HEK293 (cell line): ENCODE data around the gene SHE.

Source experiments
- BCL11B ChIP-seq: fragments of 450-650 bp; formaldehyde crosslinking; IDR thresholded peaks from 2 replicates; pipeline ENCODE4 v1.5.1; 2016; ENCODE audit warnings: low read depth, missing biosample characterization, missing genetic modification characterization
- GLI2 ChIP-seq: fragments of 450-650 bp; formaldehyde crosslinking; IDR thresholded peaks from 2 replicates; pipeline ENCODE4; 2017; ENCODE audit warnings: missing biosample characterization, missing genetic modification characterization, low read depth, borderline replicate concordance
- GLIS1 ChIP-seq: fragments of 450-650 bp; formaldehyde crosslinking; IDR thresholded peaks from 2 replicates; pipeline ENCODE4 v1.5.1; 2016; ENCODE audit warnings: missing biosample characterization, missing genetic modification characterization
- HOXA7 ChIP-seq: sonication (generic); formaldehyde crosslinking; IDR thresholded peaks from 2 replicates; pipeline ENCODE4 v1.8.1; 2022; ENCODE audit warnings: missing genetic modification reagents, borderline replicate concordance
- KLF10 ChIP-seq: fragments of 450-650 bp; IDR thresholded peaks from 2 replicates; pipeline ENCODE4 v1.5.1; 2018; ENCODE audit warnings: missing biosample characterization, mild to moderate bottlenecking, missing genetic modification characterization
- MEIS1 ChIP-seq: sonication (generic); formaldehyde crosslinking; IDR thresholded peaks from 2 replicates; pipeline ENCODE4 v1.8.1; 2022; ENCODE audit warnings: missing genetic modification reagents, mild to moderate bottlenecking, borderline replicate concordance
- PRDM1 ChIP-seq: fragments of 450-650 bp; formaldehyde crosslinking; IDR thresholded peaks from 2 replicates; pipeline ENCODE4; 2016; ENCODE audit warnings: missing biosample characterization, missing genetic modification characterization
- REPIN1 ChIP-seq: fragments of 450-650 bp; formaldehyde crosslinking; IDR thresholded peaks from 2 replicates; pipeline ENCODE4 v1.5.1; 2017; ENCODE audit warnings: missing biosample characterization, missing genetic modification characterization, low read depth
- SCRT1 ChIP-seq: fragments of 450-650 bp; formaldehyde crosslinking; IDR thresholded peaks from 2 replicates; pipeline ENCODE4 v1.5.1; 2016; ENCODE audit warnings: missing biosample characterization, missing genetic modification characterization, borderline replicate concordance
- ZBTB1 ChIP-seq: fragments of 450-650 bp; formaldehyde crosslinking; IDR thresholded peaks from 2 replicates; pipeline ENCODE4 v1.5.1; 2016; ENCODE audit warnings: missing biosample characterization, missing genetic modification characterization
- ZBTB7A ChIP-seq: fragments of 450-650 bp; formaldehyde crosslinking; IDR thresholded peaks from 2 replicates; pipeline ENCODE4 v1.5.1; 2016; ENCODE audit warnings: low read depth, missing biosample characterization, missing genetic modification characterization
- ZNF10 ChIP-seq: fragments of 450-650 bp; formaldehyde crosslinking; IDR thresholded peaks from 2 replicates; pipeline ENCODE4 v1.5.1; 2017; ENCODE audit warnings: missing biosample characterization, missing genetic modification characterization
- ZNF114 ChIP-seq: fragments of 450-650 bp; formaldehyde crosslinking; IDR thresholded peaks from 2 replicates; pipeline ENCODE4 v1.5.0; 2017; ENCODE audit warnings: missing biosample characterization, missing genetic modification characterization
- ZNF138 ChIP-seq: fragments of 450-650 bp; formaldehyde crosslinking; IDR thresholded peaks from 2 replicates; pipeline ENCODE4 v1.5.1; 2016; ENCODE audit warnings: missing biosample characterization, missing genetic modification characterization, borderline replicate concordance
- ZNF155 ChIP-seq: fragments of 450-650 bp; formaldehyde crosslinking; IDR thresholded peaks from 2 replicates; pipeline ENCODE4 v1.5.1; 2016; ENCODE audit warnings: missing biosample characterization, missing genetic modification characterization
- ZNF16 ChIP-seq: fragments of 450-650 bp; formaldehyde crosslinking; IDR thresholded peaks from 2 replicates; pipeline ENCODE4 v1.5.1; 2016; ENCODE audit warnings: low read depth, missing biosample characterization, missing genetic modification characterization
- ZNF175 ChIP-seq: fragments of 450-650 bp; formaldehyde crosslinking; IDR thresholded peaks from 2 replicates; pipeline ENCODE4 v1.5.1; 2016; ENCODE audit warnings: missing biosample characterization, missing genetic modification characterization
- ZNF366 ChIP-seq: fragments of 450-650 bp; formaldehyde crosslinking; conservative IDR thresholded peaks from 2 replicates; pipeline ENCODE4 v1.5.1; 2016; ENCODE audit warnings: missing biosample characterization, missing genetic modification characterization
- ZNF37A ChIP-seq: fragments of 450-650 bp; IDR thresholded peaks from 2 replicates; pipeline ENCODE4 v1.5.1; 2018; ENCODE audit warnings: missing biosample characterization, missing genetic modification characterization
- ZNF510 ChIP-seq: fragments of 450-650 bp; formaldehyde crosslinking; IDR thresholded peaks from 2 replicates; pipeline ENCODE4 v1.5.1; 2018; ENCODE audit warnings: mild to moderate bottlenecking, missing genetic modification characterization, missing biosample characterization; ENCODE audit not compliant: insufficient replicate concordance
- ZNF561 ChIP-seq: fragments of 450-650 bp; IDR thresholded peaks from 2 replicates; pipeline ENCODE4 v1.5.1; 2018; ENCODE audit warnings: missing biosample characterization, missing genetic modification characterization, borderline replicate concordance
- ZNF585B ChIP-seq: fragments of 450-650 bp; formaldehyde crosslinking; IDR thresholded peaks from 2 replicates; pipeline ENCODE4 v1.5.1; 2016; ENCODE audit warnings: missing biosample characterization, missing genetic modification characterization
- ZNF600 ChIP-seq: fragments of 450-650 bp; formaldehyde crosslinking; IDR thresholded peaks from 2 replicates; pipeline ENCODE4 v1.5.1; 2016; ENCODE audit warnings: missing biosample characterization, missing genetic modification characterization
- ZNF621 ChIP-seq: fragments of 450-650 bp; formaldehyde crosslinking; IDR thresholded peaks from 2 replicates; pipeline ENCODE4 v1.5.1; 2017; ENCODE audit warnings: missing biosample characterization, missing genetic modification characterization
- ZNF629 ChIP-seq: fragments of 450-650 bp; formaldehyde crosslinking; IDR thresholded peaks from 2 replicates; pipeline ENCODE4 v1.5.1; 2017; ENCODE audit warnings: missing biosample characterization, missing genetic modification characterization
- ZNF660 ChIP-seq: fragments of 450-650 bp; IDR thresholded peaks from 2 replicates; pipeline ENCODE4 v1.5.1; 2018; ENCODE audit warnings: missing biosample characterization, mild to moderate bottlenecking, missing genetic modification characterization
- ZSCAN30 ChIP-seq: fragments of 450-650 bp; IDR thresholded peaks from 2 replicates; pipeline ENCODE4 v1.5.1; 2018; ENCODE audit warnings: missing biosample characterization, mild to moderate bottlenecking, missing genetic modification characterization, moderate library complexity
- TF ChIP-seq, protein P1 (sequence below): fragments of 450-650 bp; formaldehyde crosslinking; IDR thresholded peaks from 2 replicates; pipeline ENCODE4 v1.5.1; 2016; ENCODE audit warnings: missing biosample characterization, missing genetic modification characterization, borderline replicate concordance
- TF ChIP-seq, protein P2 (sequence below): fragments of 450-650 bp; formaldehyde crosslinking; IDR thresholded peaks from 2 replicates; pipeline ENCODE4 v1.5.1; 2017; ENCODE audit warnings: missing biosample characterization, mild to moderate bottlenecking, missing genetic modification characterization, moderate library complexity
- TF ChIP-seq, protein P3 (sequence below): fragments of 450-650 bp; formaldehyde crosslinking; IDR thresholded peaks from 2 replicates; pipeline ENCODE4 v1.5.1; 2016; ENCODE audit warnings: missing biosample characterization, missing genetic modification characterization
- TF ChIP-seq, protein P4 (sequence below): fragments of 450-650 bp; formaldehyde crosslinking; IDR thresholded peaks from 2 replicates; pipeline ENCODE4 v1.5.1; 2016; ENCODE audit warnings: missing biosample characterization, missing genetic modification characterization

The SHE gene

DNA sequence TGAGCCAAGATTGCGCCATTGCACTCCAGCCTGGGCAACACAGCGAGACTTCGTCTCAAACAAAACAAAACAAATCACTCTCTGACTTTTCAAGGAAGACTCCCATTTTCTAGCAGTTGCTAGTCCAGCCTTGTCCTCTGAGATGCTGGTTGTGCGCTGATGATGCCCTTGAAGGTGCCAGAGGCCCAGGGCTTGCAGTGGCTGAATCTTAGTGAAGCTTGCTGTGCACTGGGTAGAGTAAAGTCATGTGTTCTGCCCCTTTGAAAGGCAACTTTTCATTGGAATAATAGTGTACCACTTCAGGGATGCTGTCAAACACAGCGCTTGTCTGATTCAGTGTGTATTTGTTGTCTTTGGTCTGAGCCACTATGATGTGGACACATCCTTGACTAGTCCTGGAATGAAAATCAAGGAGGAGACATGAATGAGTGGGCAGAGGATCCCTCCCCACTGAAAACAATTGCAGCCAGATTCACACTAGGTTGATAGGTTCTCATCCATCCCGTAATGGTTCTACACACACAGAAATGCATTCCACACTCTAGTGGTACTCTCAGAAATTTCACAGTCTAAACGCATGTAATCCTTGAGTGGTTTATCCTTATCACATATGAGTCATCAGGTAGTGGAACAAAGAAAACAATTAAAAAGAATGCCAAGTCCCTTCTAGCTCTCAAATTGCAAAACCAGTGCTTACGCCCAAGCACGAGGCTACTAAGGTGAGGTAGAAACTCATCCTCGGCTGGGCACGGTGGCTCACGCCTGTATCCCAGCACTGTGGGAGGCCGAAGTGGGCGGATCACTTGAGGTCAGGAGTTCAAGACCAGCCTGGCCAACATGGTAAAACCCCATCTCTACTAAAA, 18.0 kb downstream of the SHE start (continued):
- TF ChIP-seq ZNF175 (tag by site-specific recombination) (no peak), SCRT1 (tag by site-specific recombination) (no peak), ZNF16 (tag by site-specific recombination) (no peak), ZNF585B (tag by site-specific recombination) (no peak), BCL11B (tag by site-specific recombination) (no peak), ZNF10 (tag by site-specific recombination) (peak; percentile 84), ZNF510 (tag by site-specific recombination) (no peak), KLF10 (tag by site-specific recombination) (no peak), ZNF138 (no peak), ZNF561 (tag by site-specific recombination) (no peak), PRDM1 (peak; percentile 80), ZNF621 (tag by site-specific recombination) (no peak), ZNF155 (tag by site-specific recombination) (no peak), ZNF600 (peak; percentile 94), ZNF114 (tag by site-specific recombination) (no peak), ZNF37A (tag by site-specific recombination) (no peak), GLIS1 (tag by site-specific recombination) (peak; percentile 65), GLI2 (tag by site-specific recombination) (no peak), ZBTB7A (tag by site-specific recombination) (no peak), ZBTB1 (no peak), ZNF629 (tag by site-specific recombination) (peak; percentile 90), ZNF366 (tag by site-specific recombination) (peak; percentile 97), ZSCAN30 (tag by site-specific recombination) (no peak), MEIS1 (CRISPR knock-in tag) (no peak), REPIN1 (tag by site-specific recombination) (no peak), ZNF660 (tag by site-specific recombination) (peak; percentile 90), HOXA7 (CRISPR knock-in tag) (no peak)
- TF ChIP-seq, protein P1, sequence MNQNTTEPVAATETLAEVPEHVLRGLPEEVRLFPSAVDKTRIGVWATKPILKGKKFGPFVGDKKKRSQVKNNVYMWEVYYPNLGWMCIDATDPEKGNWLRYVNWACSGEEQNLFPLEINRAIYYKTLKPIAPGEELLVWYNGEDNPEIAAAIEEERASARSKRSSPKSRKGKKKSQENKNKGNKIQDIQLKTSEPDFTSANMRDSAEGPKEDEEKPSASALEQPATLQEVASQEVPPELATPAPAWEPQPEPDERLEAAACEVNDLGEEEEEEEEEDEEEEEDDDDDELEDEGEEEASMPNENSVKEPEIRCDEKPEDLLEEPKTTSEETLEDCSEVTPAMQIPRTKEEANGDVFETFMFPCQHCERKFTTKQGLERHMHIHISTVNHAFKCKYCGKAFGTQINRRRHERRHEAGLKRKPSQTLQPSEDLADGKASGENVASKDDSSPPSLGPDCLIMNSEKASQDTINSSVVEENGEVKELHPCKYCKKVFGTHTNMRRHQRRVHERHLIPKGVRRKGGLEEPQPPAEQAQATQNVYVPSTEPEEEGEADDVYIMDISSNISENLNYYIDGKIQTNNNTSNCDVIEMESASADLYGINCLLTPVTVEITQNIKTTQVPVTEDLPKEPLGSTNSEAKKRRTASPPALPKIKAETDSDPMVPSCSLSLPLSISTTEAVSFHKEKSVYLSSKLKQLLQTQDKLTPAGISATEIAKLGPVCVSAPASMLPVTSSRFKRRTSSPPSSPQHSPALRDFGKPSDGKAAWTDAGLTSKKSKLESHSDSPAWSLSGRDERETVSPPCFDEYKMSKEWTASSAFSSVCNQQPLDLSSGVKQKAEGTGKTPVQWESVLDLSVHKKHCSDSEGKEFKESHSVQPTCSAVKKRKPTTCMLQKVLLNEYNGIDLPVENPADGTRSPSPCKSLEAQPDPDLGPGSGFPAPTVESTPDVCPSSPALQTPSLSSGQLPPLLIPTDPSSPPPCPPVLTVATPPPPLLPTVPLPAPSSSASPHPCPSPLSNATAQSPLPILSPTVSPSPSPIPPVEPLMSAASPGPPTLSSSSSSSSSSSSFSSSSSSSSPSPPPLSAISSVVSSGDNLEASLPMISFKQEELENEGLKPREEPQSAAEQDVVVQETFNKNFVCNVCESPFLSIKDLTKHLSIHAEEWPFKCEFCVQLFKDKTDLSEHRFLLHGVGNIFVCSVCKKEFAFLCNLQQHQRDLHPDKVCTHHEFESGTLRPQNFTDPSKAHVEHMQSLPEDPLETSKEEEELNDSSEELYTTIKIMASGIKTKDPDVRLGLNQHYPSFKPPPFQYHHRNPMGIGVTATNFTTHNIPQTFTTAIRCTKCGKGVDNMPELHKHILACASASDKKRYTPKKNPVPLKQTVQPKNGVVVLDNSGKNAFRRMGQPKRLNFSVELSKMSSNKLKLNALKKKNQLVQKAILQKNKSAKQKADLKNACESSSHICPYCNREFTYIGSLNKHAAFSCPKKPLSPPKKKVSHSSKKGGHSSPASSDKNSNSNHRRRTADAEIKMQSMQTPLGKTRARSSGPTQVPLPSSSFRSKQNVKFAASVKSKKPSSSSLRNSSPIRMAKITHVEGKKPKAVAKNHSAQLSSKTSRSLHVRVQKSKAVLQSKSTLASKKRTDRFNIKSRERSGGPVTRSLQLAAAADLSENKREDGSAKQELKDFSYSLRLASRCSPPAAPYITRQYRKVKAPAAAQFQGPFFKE (tag by site-specific recombination) = no peak
- TF ChIP-seq, protein P2, sequence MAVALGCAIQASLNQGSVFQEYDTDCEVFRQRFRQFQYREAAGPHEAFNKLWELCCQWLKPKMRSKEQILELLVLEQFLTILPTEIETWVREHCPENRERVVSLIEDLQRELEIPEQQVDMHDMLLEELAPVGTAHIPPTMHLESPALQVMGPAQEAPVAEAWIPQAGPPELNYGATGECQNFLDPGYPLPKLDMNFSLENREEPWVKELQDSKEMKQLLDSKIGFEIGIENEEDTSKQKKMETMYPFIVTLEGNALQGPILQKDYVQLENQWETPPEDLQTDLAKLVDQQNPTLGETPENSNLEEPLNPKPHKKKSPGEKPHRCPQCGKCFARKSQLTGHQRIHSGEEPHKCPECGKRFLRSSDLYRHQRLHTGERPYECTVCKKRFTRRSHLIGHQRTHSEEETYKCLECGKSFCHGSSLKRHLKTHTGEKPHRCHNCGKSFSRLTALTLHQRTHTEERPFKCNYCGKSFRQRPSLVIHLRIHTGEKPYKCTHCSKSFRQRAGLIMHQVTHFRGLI = peak; percentile 60
- TF ChIP-seq, protein P3, sequence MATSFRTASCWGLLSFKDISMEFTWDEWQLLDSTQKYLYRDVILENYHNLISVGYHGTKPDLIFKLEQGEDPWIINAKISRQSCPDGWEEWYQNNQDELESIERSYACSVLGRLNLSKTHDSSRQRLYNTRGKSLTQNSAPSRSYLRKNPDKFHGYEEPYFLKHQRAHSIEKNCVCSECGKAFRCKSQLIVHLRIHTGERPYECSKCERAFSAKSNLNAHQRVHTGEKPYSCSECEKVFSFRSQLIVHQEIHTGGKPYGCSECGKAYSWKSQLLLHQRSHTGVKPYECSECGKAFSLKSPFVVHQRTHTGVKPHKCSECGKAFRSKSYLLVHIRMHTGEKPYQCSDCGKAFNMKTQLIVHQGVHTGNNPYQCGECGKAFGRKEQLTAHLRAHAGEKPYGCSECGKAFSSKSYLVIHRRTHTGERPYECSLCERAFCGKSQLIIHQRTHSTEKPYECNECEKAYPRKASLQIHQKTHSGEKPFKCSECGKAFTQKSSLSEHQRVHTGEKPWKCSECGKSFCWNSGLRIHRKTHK (tag by site-specific recombination) = no peak
- TF ChIP-seq, protein P4, sequence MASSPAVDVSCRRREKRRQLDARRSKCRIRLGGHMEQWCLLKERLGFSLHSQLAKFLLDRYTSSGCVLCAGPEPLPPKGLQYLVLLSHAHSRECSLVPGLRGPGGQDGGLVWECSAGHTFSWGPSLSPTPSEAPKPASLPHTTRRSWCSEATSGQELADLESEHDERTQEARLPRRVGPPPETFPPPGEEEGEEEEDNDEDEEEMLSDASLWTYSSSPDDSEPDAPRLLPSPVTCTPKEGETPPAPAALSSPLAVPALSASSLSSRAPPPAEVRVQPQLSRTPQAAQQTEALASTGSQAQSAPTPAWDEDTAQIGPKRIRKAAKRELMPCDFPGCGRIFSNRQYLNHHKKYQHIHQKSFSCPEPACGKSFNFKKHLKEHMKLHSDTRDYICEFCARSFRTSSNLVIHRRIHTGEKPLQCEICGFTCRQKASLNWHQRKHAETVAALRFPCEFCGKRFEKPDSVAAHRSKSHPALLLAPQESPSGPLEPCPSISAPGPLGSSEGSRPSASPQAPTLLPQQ (tag by site-specific recombination) = peak; percentile 84
